HL-60 (cell line): ENCODE data around the gene RAB44.

ENCODE experiments used
- DNase-seq, 2 experiments: peaks; one replicate each; pipeline ENCODE4 v3.0.0-alpha.2; 2010 to 2020; ENCODE audit warnings: low read depth in 1 of 2, low spot score in 1 of 2
- H3K27ac ChIP-seq: fragments of 250-450 bp; sonication (Bioruptor Pico); replicated peaks from 2 replicates; pipeline ENCODE4 v1.5.1; 2020; ENCODE audit warnings: mild to moderate bottlenecking, moderate library complexity
- H3K27me3 ChIP-seq: fragments of 250-450 bp; sonication (Bioruptor Pico); 2 replicates; pipeline ENCODE4 v1.5.1; 2021; ENCODE audit warnings: mild to moderate bottlenecking, moderate library complexity; ENCODE audit not compliant: insufficient read depth, poor library complexity, severe bottlenecking
- H3K4me3 ChIP-seq: replicated peaks from 2 replicates; pipeline ENCODE4 v1.5.1; 2011; ENCODE audit warnings: mild to moderate bottlenecking, control low read depth, low read length; ENCODE audit not compliant: insufficient read depth
- CTCF ChIP-seq: IDR thresholded peaks from one replicate; pipeline ENCODE4 v1.5.1; 2011; ENCODE audit warnings: low read length, control low read depth, inconsistent platforms; ENCODE audit not compliant: insufficient read depth
- GABPA ChIP-seq: IDR thresholded peaks from 2 replicates; pipeline ENCODE4 v1.6.1; 2012; ENCODE audit warnings: low read depth
- POLR2AphosphoS5 ChIP-seq: IDR thresholded peaks from 2 replicates; pipeline ENCODE4 v1.6.1; 2012; ENCODE audit warnings: low read depth
- REST ChIP-seq: IDR thresholded peaks from 2 replicates; pipeline ENCODE4 v1.6.1; 2012; ENCODE audit warnings: low read depth; ENCODE audit not compliant: insufficient replicate concordance
- SPI1 ChIP-seq: IDR thresholded peaks from 2 replicates; pipeline ENCODE4 v1.6.1; 2012; ENCODE audit warnings: low read depth, mild to moderate bottlenecking, borderline replicate concordance

The RAB44 gene

GRCh38 chr6:36688063-36688738, 9.4 kb upstream of the RAB44 start:
- TF ChIP-seq SPI1 (no peak), POLR2AphosphoS5 (no peak), CTCF (no peak), GABPA (no peak), REST (no peak)
- DNase-seq = no peak

GRCh38 chr6:36688739-36689075, 8.9 kb upstream of the RAB44 start:
- Histone ChIP-seq H3K27me3 (no peaks in the 10 kb centered on the region), H3K27ac (no peak overlapping the region), H3K4me3 (no peak overlapping the region)
- DNase-seq = no peak
- TF ChIP-seq POLR2AphosphoS5 (no peak), GABPA (no peak), SPI1 (no peak), CTCF (no peak), REST (no peak)

More at GRCh38 chr6:36688063-36688738, 9.4 kb upstream of the RAB44 start:
- H3K4me3 ChIP-seq = no peak overlapping the region
- H3K27me3 ChIP-seq = no peaks in the 10 kb centered on the region
- no peak overlapping the region for H3K27ac ChIP-seq

GRCh38 chr6:36691011-36691410, 6.6 kb upstream of the RAB44 start:
- no peak overlapping the region for H3K4me3 ChIP-seq
- TF ChIP-seq GABPA (no peak), REST (no peak), CTCF (no peak), POLR2AphosphoS5 (no peak), SPI1 (no peak)
- H3K27me3 ChIP-seq = no peaks in the 10 kb centered on the region
- H3K27ac ChIP-seq = peak overlapping the region; percentile 75
- no peak for DNase-seq
